Measurements from ENCODE around the gene ELF4. TPM values are rescaled to one million over a fixed set of nuclear protein-coding genes. Genes with fewer than 3 reads are reported as not detected.

ELF4 gene
- total and polyA plus RNA-seq, 9 of the 15 experiments (the other 6 are each of a cell fraction or from before 2014, with no cell fraction given) = 5.9 to 55.8 (median 25.2) TPM

DNA sequence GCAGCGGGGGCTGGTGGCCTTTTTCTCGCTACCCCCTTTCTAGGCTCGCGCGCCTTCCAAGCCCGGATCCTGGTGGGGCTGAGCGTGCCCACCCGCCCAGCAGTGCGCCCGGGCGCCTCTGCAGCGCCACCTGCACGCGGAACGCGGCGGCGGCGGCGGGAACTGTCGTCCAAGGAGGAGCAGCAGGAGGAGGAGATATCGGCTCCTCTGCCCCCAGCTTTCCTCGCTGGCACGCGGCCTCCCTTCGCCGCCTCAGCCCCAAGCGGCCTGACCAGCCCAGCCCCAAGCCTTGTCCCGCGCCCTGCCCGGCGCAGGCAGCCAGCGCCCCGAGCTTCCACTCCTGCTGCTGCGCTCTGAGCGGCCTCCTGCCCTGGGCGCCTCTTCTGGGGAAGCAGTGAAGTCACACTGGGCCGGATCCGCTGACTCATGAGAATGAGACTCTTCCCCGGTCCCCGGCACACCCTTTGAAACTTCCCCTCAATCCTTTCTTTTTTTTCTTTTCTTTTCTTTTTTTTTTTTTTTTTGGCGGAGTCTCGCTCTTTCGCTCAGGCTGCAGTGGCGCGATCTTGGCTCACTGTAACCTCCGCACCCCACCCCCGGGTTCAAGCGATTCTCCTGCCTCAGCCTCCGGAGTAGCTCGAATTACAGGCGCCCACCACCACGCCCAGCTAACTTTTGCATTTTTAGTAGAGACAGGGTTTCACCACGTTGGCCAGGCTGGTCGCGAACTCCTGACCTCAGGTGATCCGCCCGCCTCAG, 10.6 kb upstream of the ELF4 start (continued):
- TF ChIP-seq ARHGAP35 (IDR thresholded peaks at IDR 0.05; ENCODE audit: partially characterized antibody) = no peak
- peak; percentile 59 for TF ChIP-seq POLR2B (IDR thresholded peaks at IDR 0.05; ENCODE audit: low read depth, partially characterized antibody)
- TF ChIP-seq DNMT1 (IDR thresholded peaks at IDR 0.05) = no peak
- no peak for TF ChIP-seq ZC3H8 (IDR thresholded peaks at IDR 0.05)
- TF ChIP-seq SRSF1 (IDR thresholded peaks at IDR 0.05; ENCODE audit: low read depth, low read length) = no peak
- no peak for TF ChIP-seq TRIM28 (IDR thresholded peaks at IDR 0.05)
- TF ChIP-seq ZNF695 (CRISPR knock-in tag; IDR thresholded peaks at IDR 0.05) = no peak
- peak; percentile 26; the same call in 1 of the 2 replicates for TF ChIP-seq KLF13 (tag; IDR thresholded peaks at IDR 0.05; ENCODE audit: borderline replicate concordance, low read depth)
- peak; percentile 77 for TF ChIP-seq SMAD4 (CRISPR knock-in tag; conservative IDR thresholded peaks at IDR 0.05)
- TF ChIP-seq CC2D1A (IDR thresholded peaks at IDR 0.05) = 0 out of 2 replicates have a peak, but pooled peaks have one; percentile 11
- peak; percentile 82 for TF ChIP-seq FIP1L1 (IDR thresholded peaks at IDR 0.05; ENCODE audit: low read depth, low read length, poor library complexity, severe bottlenecking)
- peak; percentile 48; the same call in 1 of the 2 replicates for TF ChIP-seq LARP7 (IDR thresholded peaks at IDR 0.05)
- TF ChIP-seq ILK (tag; IDR thresholded peaks at IDR 0.05; ENCODE audit: borderline replicate concordance, low read depth) = no peak
- TF ChIP-seq, protein P1, sequence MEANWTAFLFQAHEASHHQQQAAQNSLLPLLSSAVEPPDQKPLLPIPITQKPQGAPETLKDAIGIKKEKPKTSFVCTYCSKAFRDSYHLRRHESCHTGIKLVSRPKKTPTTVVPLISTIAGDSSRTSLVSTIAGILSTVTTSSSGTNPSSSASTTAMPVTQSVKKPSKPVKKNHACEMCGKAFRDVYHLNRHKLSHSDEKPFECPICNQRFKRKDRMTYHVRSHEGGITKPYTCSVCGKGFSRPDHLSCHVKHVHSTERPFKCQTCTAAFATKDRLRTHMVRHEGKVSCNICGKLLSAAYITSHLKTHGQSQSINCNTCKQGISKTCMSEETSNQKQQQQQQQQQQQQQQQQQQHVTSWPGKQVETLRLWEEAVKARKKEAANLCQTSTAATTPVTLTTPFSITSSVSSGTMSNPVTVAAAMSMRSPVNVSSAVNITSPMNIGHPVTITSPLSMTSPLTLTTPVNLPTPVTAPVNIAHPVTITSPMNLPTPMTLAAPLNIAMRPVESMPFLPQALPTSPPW (CRISPR knock-in tag; IDR thresholded peaks at IDR 0.05) = peak; percentile 61
- no peak for TF ChIP-seq NR2C2 (CRISPR knock-in tag; IDR thresholded peaks at IDR 0.05)
- 0 out of 2 replicates have a peak, but pooled peaks have one; percentile 38 for TF ChIP-seq NR2C2 (tag; IDR thresholded peaks at IDR 0.05)
- TF ChIP-seq CBX3 (IDR thresholded peaks at IDR 0.05; ENCODE audit: borderline replicate concordance in 1 of 2, low read length in 2 of 2) = 0 out of 3 replicates have a peak, but pooled peaks of 1 of the 2 experiments have one; percentile 19
- TF ChIP-seq, protein P2, sequence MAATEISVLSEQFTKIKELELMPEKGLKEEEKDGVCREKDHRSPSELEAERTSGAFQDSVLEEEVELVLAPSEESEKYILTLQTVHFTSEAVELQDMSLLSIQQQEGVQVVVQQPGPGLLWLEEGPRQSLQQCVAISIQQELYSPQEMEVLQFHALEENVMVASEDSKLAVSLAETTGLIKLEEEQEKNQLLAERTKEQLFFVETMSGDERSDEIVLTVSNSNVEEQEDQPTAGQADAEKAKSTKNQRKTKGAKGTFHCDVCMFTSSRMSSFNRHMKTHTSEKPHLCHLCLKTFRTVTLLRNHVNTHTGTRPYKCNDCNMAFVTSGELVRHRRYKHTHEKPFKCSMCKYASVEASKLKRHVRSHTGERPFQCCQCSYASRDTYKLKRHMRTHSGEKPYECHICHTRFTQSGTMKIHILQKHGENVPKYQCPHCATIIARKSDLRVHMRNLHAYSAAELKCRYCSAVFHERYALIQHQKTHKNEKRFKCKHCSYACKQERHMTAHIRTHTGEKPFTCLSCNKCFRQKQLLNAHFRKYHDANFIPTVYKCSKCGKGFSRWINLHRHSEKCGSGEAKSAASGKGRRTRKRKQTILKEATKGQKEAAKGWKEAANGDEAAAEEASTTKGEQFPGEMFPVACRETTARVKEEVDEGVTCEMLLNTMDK (IDR thresholded peaks at IDR 0.05; ENCODE audit: borderline replicate concordance, insufficient read depth, low read depth, low read length, poor library complexity, severe bottlenecking) = peak; percentile 30
- TF ChIP-seq MAFF (IDR thresholded peaks at IDR 0.05; ENCODE audit: low read length) = peak; percentile 89
- no peak for TF ChIP-seq STAT5A (IDR thresholded peaks at IDR 0.05; ENCODE audit: borderline replicate concordance, low read length)
- TF ChIP-seq EGR1 (conservative IDR thresholded peaks at IDR 0.05) = no peak; the same call in 1 of the 2 replicates
- no peak for TF ChIP-seq NCOA4 (IDR thresholded peaks at IDR 0.05; ENCODE audit: partially characterized antibody)
- peak; percentile 69 to 73 for TF ChIP-seq NRF1 (conservative IDR thresholded peaks at IDR 0.05 in 1 of 2, IDR thresholded peaks at IDR 0.05 in 1 of 2)
- TF ChIP-seq TAF1 (IDR thresholded peaks at IDR 0.05; ENCODE audit: control insufficient read depth, extremely low read depth, insufficient read depth, low read length, severe bottlenecking) = peak; percentile 50
- TF ChIP-seq MAFK (IDR thresholded peaks at IDR 0.05; ENCODE audit: low read length) = peak; percentile 91
- peak; percentile 72; the same call in 1 of the 2 replicates for TF ChIP-seq PHF8 (IDR thresholded peaks at IDR 0.05; ENCODE audit: borderline replicate concordance, low read length)
- peak; percentile 52; the same call in 1 of the 2 replicates for TF ChIP-seq EP400 (IDR thresholded peaks at IDR 0.05)

Data from K562 (cell line).